ENCODE measurements around the gene B3GALNT1.

The B3GALNT1 gene, protein sequence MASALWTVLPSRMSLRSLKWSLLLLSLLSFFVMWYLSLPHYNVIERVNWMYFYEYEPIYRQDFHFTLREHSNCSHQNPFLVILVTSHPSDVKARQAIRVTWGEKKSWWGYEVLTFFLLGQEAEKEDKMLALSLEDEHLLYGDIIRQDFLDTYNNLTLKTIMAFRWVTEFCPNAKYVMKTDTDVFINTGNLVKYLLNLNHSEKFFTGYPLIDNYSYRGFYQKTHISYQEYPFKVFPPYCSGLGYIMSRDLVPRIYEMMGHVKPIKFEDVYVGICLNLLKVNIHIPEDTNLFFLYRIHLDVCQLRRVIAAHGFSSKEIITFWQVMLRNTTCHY

DNA sequence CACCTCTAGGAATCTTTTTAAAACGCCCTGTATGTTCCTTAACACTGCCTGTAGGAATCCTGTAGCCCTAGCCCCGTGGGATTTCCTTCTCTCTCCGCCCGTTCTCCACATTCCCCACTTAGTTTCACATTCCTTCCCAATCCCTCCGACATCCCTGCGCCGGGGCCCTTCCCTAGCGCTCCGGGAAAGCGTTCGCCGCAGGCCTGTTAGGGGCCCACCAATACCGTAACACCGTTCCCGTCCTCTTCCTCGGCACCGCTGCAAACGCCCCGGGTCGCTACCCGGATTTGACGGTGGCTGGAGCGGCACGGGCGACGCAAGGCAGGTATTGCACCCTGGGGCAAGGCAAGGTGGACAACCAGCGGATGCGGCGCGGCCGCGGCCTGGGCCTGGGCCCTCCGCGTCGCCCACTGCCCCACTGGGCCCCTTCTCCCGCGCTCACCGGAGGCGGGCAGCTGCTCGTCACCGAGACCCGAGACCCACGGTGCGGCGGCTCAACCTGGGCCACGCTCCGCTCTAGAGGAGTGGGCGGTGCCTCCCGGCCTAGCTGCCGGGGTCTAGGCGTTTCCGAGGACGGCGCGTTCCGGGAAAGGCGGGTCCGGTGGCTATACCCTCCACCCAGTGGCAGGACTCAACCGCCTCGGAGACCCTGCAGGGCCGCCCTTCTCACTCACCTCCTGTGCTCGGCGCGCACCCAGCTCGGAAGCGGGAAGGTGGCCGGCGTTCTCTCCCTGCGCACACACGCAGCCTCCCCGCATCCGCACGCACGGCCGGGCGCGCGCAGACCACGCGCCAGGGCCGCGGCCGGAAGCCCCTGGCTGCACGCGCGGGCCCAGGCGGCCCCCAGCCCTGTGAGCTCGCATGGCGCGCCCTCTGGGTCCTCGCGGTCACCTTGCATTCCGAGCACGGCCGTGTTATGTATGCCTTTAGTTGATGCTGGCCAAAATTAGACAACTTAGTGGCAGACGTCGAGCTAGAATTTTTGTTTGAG, at the start of gene B3GALNT1:
Gene B3GALNT1, minus strand, starts transcription at position 789 of the 991 bp plus-strand sequence. CDS start 18,595 bp downstream, outside the sequence.
- peak in 1 of 2 donors; percentile 36 for DNase-seq

DNA sequence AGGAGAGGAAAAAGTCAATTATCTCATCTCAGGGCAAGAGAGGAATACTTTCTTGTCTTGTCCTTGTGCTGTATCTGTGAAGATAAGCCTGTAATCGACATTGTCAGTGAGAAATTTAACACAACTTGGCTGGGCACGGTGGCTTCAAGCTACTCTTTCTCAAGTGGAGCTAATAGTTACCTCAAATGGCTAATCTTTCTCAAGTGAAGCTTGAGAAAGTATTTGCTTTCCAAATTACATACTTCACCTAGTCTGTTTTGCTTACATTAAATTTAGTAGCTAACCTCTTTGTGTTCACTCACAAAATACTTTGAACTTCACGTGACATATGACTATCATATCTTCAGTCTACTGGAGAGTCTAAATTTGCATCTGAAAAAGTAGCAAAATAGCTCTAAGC, 48.3 kb upstream of the B3GALNT1 start:
- DNase-seq, result no peak

DNA sequence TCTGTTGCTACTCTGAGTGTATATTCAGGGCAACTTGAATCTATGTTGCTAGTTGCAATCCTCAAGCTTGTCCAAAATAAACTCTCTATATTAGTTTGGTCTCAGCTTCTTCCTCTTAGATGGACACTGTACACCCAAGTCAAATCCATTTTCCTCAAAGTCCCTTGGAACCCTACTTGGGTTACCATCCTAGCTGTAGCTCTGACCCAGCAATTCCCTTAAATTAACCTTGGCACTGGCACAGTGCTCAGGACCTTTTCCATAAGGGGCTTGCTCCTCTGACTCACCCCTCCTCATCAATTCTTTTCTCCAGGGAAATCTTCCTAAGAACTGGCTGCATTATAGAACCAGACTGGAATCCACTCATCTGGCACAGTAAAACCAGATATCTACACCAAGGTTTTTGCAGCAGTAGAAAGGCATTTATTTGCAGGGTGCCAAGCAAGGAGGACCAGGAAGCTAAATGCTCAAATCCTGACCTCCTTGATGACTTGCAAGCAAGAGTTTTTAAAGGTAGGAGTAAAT, 44.9 kb upstream of the B3GALNT1 start:
- DNase-seq, result no peak

DNA sequence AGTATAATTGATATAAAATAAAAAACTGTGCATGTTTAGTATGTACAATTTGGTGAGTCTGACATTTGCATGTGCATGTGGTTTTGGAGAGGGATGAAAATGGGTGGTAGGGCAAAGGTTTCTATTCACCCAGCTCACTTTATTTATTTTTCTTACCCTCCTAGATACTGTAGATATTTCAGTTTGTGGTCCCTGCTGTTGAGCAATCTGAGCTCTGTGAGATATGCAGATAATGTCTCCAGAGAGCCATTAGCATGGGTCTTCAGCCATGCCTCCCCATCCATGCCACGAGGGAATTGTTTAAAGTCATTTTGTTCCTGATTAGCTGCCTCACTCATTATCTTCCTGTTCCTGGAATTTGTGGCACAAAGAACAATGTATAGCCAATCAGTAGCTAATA, 44.4 kb upstream of the B3GALNT1 start:
- no peak for DNase-seq

GRCh38 chr3:161148832-161149475, 43.8 kb upstream of the B3GALNT1 start:
- no peak for DNase-seq

DNA sequence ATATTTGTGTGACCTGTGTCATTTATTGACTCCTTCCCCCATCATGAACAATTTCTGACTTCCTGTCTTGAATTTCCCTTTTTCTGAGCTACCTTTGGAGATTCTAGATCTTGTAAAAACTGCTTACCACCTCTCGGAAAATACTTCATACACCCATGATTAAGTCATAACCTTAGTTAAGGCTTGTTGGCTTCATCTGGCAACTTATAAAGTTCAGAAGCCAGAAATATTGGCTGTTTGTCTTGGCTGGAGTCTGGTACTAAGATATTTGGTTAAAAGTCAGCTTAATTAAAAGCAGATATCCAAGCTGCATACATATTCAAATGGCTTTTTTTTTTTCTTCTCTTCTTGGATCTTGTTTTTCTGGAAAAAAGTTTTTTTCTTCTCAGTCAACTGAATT, 37.3 kb upstream of the B3GALNT1 start:
- no peak for DNase-seq

GRCh38 chr3:161139686-161140085, 34.5 kb upstream of the B3GALNT1 start:
- DNase-seq, result no peak

DNA sequence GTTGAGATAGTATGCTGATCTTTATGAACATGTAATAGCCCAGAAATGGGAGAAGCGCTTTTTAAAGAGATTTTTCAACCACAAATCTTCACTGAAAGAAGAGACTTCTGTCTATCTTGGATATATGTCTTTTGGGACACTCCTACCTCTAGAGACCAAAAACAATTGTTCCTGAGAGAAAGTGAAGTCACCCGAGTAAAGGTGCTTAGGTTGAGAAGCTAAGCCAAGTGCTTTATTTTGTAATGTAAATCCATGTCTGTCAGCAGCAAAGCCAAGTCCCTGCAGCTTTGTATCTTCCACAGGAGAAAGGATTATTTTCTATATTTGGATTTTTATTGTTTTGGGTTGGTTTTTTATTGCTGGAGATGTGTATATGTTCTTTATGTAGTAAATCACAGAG, 32.1 kb upstream of the B3GALNT1 start:
- no peak for DNase-seq

DNA sequence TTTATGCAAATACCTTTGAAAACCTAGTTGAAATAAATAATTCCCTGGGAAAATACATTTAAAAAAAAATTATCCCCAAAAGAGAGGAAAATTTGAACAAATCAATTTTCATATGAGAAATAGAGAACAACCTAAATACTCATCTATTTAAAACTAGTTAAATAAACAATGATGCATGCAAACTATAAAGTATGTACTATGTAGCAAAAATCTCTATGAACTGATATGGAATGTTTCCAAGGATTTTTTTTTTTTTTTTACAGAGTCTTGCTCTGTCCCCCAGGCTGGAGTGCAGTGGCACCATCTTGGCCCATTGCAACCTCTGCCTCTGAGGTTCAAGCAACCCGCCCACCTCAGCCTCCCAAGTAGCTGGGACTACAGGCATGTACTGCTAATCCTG, 27.2 kb upstream of the B3GALNT1 start:
- DNase-seq, result no peak

- DNase-seq, result no peak
These were observed 21.3 kb upstream of the B3GALNT1 start for GRCh38 chr3:161126495-161126894.

- DNase-seq, result no peak
These were observed 12.5 kb upstream of the B3GALNT1 start for GRCh38 chr3:161117646-161118045.

GRCh38 chr3:161108840-161109239, 3.7 kb upstream of the B3GALNT1 start:
- DNase-seq, result no peak

- DNase-seq, result no peak
These were observed 2.2 kb upstream of the B3GALNT1 start for GRCh38 chr3:161107311-161107710.

DNA sequence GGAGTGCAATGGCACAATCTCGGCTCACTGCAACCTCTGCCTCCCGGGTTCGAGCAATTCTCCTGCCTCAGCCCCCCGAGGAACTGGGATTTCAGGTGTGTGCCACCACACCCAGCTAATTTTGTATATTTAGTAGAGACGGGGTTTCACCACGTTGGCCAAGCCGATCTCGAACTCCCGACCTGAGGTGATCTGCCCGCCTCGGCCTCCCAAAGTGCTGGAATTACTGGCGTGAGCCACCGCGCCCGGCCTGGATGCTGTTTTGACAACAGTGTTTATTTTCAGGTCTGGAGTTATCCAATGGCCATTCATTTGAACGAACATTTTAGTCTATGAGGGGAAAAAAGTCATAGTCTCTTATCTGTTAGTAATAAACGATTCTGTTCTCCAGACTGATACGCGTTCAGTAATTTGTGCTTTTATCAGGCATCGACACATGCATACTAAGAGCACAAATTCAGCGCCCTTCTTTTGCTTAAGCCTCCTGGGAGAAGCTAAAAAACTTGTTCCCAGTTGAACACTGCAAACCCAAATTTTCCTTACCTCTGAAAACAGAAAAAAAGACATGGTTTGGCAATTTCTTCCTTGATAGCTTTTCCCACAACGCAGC, 1.3 kb downstream of the B3GALNT1 start:
- DNase-seq, result no peak

GRCh38 chr3:161101609-161102008, 3.5 kb downstream of the B3GALNT1 start:
- no peak for DNase-seq

DNA sequence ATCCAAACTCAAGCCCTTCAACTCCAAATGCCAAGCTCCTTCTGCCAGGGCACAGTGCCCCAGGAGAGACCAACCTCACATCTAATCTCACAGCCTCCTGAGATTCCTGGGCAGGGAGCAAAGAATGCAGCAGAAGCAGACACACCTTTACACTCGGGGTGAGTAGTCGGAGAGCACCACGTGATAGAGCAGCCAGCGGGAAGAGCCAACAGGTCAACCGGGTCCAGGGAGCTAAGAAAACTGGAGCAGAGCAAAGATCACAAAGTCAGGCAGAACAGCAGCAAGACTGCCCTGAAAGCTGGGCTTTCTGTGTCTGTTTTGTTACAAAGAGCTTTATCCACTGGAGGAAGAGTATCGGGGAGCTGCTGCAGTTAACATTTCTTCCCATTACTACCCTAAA, 4.2 kb downstream of the B3GALNT1 start:
- no peak for DNase-seq

DNA sequence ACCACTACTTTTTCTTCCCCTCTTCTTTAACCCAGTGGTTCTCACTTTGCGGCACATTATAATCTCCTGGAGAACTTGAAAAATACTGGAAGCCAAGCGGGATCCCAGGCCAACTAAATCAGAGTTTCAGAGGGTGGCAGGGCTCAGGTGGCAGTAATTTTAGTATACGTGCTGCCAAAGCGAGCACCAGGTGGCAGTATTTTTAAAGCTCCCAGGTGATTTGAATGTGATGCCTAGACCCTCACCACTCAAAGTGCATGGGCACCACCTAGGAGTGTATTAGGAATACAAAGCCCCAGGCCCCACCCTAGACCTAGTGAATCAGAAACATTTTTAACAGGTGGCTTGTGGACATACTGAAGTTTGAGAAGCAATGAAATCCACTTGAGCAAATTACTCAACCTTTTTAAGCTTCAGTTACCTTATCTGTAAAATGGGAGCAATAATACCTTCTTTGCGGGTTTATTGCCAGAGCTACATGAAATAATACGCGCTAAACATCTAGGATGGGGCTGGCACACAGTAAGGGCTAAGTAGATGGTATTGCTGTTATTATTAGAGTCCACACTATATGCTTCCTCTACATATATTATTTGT, 8.3 kb downstream of the B3GALNT1 start:
- no peak for DNase-seq

DNA sequence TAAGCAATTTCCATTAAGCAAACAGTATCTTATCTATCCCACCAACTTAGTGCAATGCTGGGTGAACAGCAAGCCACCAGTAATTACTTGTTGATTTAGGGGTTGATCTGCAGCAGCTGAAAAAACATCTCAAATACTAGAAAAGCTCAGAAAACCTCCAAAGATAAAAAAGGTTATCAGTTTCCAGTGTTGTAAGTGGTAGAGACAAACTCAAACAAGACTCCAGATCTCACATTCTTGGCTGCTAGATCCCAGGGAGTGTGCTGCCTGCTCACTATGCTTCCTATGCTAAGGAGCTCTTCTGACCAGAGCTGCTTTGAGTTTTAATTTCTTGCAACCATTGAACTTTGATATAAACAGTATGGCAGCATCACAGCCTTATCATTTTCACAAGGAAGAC, 11.3 kb downstream of the B3GALNT1 start:
- no peak for DNase-seq

- DNase-seq, result no peak
These were observed 20.9 kb downstream of the B3GALNT1 start for GRCh38 chr3:161084277-161084676.

- DNase-seq, result no peak
These were observed 22.0 kb downstream of the B3GALNT1 start for GRCh38 chr3:161083131-161083530.

- no peak for DNase-seq
These were observed 23.1 kb downstream of the B3GALNT1 start for GRCh38 chr3:161082063-161082462.

DNA sequence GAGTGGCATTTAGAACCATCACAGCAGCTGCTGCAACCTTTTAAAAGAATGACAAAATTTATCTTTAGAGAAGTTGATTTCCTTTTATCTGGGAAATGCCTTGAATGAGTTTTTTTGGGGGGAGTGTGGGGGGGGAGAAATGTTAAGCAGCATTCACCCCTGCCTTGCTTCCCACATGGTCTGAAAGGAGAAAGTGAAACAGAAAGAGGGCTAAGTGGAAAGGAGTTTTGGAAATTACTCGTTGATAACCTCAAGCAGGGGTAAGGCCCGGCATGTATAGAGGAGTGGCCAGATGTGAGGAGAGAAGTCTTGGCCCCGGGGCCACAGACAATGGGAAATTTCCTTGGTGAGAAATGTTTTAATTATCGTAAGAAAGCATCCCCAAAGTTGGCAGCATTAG, 23.5 kb downstream of the B3GALNT1 start:
- peak in 1 of 2 donors; percentile 47 for DNase-seq

Measured in bone marrow (tissue), 2 donors.